IMR-90 (cell line): ENCODE results near the gene NMRK2. TPM values are rescaled to one million over a fixed set of nuclear protein-coding genes. Genes with fewer than 3 reads are reported as not detected.

Experiments used
- ATAC-seq: fragments of 200-7000 bp; cut with Tn5 transposase; 2 replicates; pipeline ENCODE4 v1.9.1; 2020; ENCODE audit warnings: low read depth, mild to moderate bottlenecking, moderate library complexity
- BruUV-seq: library from RNA; stranded (reverse); fragments of 400-500 nt; replicated peaks from 2 replicates; lab custom pipeline; 2021; lab: Mats Ljungman, UMichigan
- CTCF ChIA-PET: fragments of 300-600 bp; formaldehyde crosslinking; extraction: SDS; loops from one replicate; lab custom pipeline; 2021; ENCODE audit warnings: antibody characterized with exemption; lab: Yijun Ruan, JAX
- POLR2A ChIA-PET: fragments of 300-600 bp; sonication (Branson Sonifier 250); formaldehyde crosslinking; loops from one replicate; lab custom pipeline; 2022; ENCODE audit warnings: antibody characterized with exemption; ENCODE audit not compliant: unreplicated experiment; lab: Charles Lee
- DNase-seq: peaks from one replicate; pipeline ENCODE4 v3.0.0; 2013
- H2AFZ ChIP-seq: replicated peaks from 2 replicates; pipeline ENCODE3; 2013; ENCODE audit warnings: low read length, mild to moderate bottlenecking; ENCODE audit not compliant: poor library complexity
- H2AK5ac ChIP-seq: 2 replicates; pipeline ENCODE4 v1.6.1; 2013; ENCODE audit warnings: low read depth, low read length, inconsistent platforms
- H2AK9ac ChIP-seq: replicated peaks from 2 replicates; pipeline ENCODE3; 2013; ENCODE audit warnings: mild to moderate bottlenecking, low read depth, low read length, moderate library complexity; ENCODE audit not compliant: poor library complexity
- H2BK120ac ChIP-seq: 2 replicates; pipeline ENCODE4 v1.6.1; 2013; ENCODE audit warnings: low read depth, low read length, inconsistent platforms
- H2BK15ac ChIP-seq: 3 replicates; pipeline ENCODE4 v1.6.1; 2013; ENCODE audit warnings: low read depth, low read length, inconsistent platforms
- H2BK20ac ChIP-seq: 2 replicates; pipeline ENCODE4 v1.6.1; 2013; ENCODE audit warnings: low read depth, mild to moderate bottlenecking, inconsistent platforms, low read length, moderate library complexity
- H2BK5ac ChIP-seq: 2 replicates; pipeline ENCODE4 v1.6.1; 2013; ENCODE audit warnings: mild to moderate bottlenecking, low read depth, low read length, inconsistent platforms; ENCODE audit not compliant: poor library complexity, severe bottlenecking
- H3K14ac ChIP-seq: replicated peaks from 2 replicates; pipeline ENCODE4 v1.6.1; 2013; ENCODE audit warnings: low read depth, low read length, inconsistent platforms
- H3K18ac ChIP-seq: 2 replicates; pipeline ENCODE4 v1.6.1; 2013; ENCODE audit warnings: low read depth, low read length, control low read depth
- H3K23ac ChIP-seq: 2 replicates; pipeline ENCODE4 v1.6.1; 2013; ENCODE audit warnings: low read depth, low read length, inconsistent platforms
- H3K27ac ChIP-seq: 2 replicates; pipeline ENCODE4 v1.5.1; 2013; ENCODE audit warnings: mild to moderate bottlenecking, control low read depth, low read length; ENCODE audit not compliant: insufficient read depth
- H3K27me3 ChIP-seq: 2 replicates; pipeline ENCODE4 v1.6.1; 2013; ENCODE audit warnings: low read length; ENCODE audit not compliant: control insufficient read depth, insufficient read depth
- H3K36me3 ChIP-seq: 2 replicates; pipeline ENCODE4 v1.6.1; 2013; ENCODE audit warnings: low read length, mixed read lengths; ENCODE audit not compliant: control insufficient read depth, insufficient read depth
- H3K4ac ChIP-seq: 2 replicates; pipeline ENCODE4 v1.6.1; 2013; ENCODE audit warnings: low read depth, low read length, inconsistent platforms
- H3K4me1 ChIP-seq: 2 replicates; pipeline ENCODE4 v1.6.1; 2013; ENCODE audit warnings: low read length, mixed read lengths; ENCODE audit not compliant: control insufficient read depth, insufficient read depth
- H3K4me2 ChIP-seq: 2 replicates; pipeline ENCODE4 v1.6.1; 2013; ENCODE audit warnings: low read depth, mild to moderate bottlenecking, control low read depth, low read length, moderate library complexity
- H3K4me3 ChIP-seq: 2 replicates; pipeline ENCODE4 v1.5.1; 2013; ENCODE audit warnings: low read depth, mild to moderate bottlenecking, control low read depth, low read length, moderate library complexity; ENCODE audit not compliant: insufficient read depth
- H3K56ac ChIP-seq: 2 replicates; pipeline ENCODE4 v1.6.1; 2013; ENCODE audit warnings: low read length, inconsistent platforms; ENCODE audit not compliant: insufficient read depth; ENCODE audit errors: extremely low read depth
- H3K79me1 ChIP-seq, 2 experiments: 2 replicates each; pipeline ENCODE4 v1.6.1; 2013; ENCODE audit warnings: low read length in 2 of 2, inconsistent platforms in 1 of 2, low read depth in 1 of 2
- H3K9ac ChIP-seq: 2 replicates; pipeline ENCODE4 v1.6.1; 2013; ENCODE audit warnings: low read depth, low read length, control low read depth
- H3K9me1 ChIP-seq: 2 replicates; pipeline ENCODE4 v1.6.1; 2013; ENCODE audit warnings: low read length, inconsistent platforms; ENCODE audit not compliant: insufficient read depth
- H3K9me3 ChIP-seq: 2 replicates; pipeline ENCODE4 v1.6.1; 2013; ENCODE audit warnings: low read length; ENCODE audit not compliant: control insufficient read depth, insufficient read depth
- H4K20me1 ChIP-seq: 2 replicates; pipeline ENCODE4 v1.6.1; 2013; ENCODE audit warnings: low read length, inconsistent platforms; ENCODE audit not compliant: insufficient read depth
- H4K5ac ChIP-seq: 2 replicates; pipeline ENCODE4 v1.6.1; 2013; ENCODE audit warnings: mild to moderate bottlenecking, low read depth, low read length, control low read depth
- H4K8ac ChIP-seq, 2 experiments: 2 replicates each; pipeline ENCODE4 v1.6.1; 2013; ENCODE audit warnings: low read depth in 2 of 2, low read length in 2 of 2, control low read depth in 1 of 2, inconsistent platforms in 1 of 2
- H4K91ac ChIP-seq: 2 replicates; pipeline ENCODE4 v1.6.1; 2013; ENCODE audit warnings: low read depth, low read length, inconsistent platforms; ENCODE audit not compliant: insufficient read depth
- CEBPB ChIP-seq: IDR thresholded peaks from 2 replicates; pipeline ENCODE4 v1.6.1; 2012; ENCODE audit warnings: low read depth, low read length, improper control_type of control experiment
- CHD1 ChIP-seq: IDR thresholded peaks from 2 replicates; pipeline ENCODE4 v1.6.1; 2012; ENCODE audit warnings: low read depth, low read length, improper control_type of control experiment
- CTCF ChIP-seq: conservative IDR thresholded peaks from 2 replicates; pipeline ENCODE4 v1.5.1; 2012; ENCODE audit warnings: mild to moderate bottlenecking, low read depth, low read length, improper control_type of control experiment
- FOS ChIP-seq: fragments of 150-350 bp; IDR thresholded peaks from 2 replicates; pipeline ENCODE4 v1.6.1; 2016; ENCODE audit warnings: low read depth, low read length
- MAFK ChIP-seq: IDR thresholded peaks from 2 replicates; pipeline ENCODE4 v1.6.1; 2012; ENCODE audit warnings: low read depth, low read length, improper control_type of control experiment
- MAZ ChIP-seq: IDR thresholded peaks from 2 replicates; pipeline ENCODE4 v1.6.1; 2012; ENCODE audit warnings: low read depth, mild to moderate bottlenecking, low read length, improper control_type of control experiment, moderate library complexity, borderline replicate concordance
- MXI1 ChIP-seq: IDR thresholded peaks from 2 replicates; pipeline ENCODE4 v1.6.1; 2012; ENCODE audit warnings: low read depth, mild to moderate bottlenecking, low read length, moderate library complexity, borderline replicate concordance
- NFE2L2 ChIP-seq: fragments of 150-350 bp; IDR thresholded peaks from 2 replicates; pipeline ENCODE4 v1.6.1; 2016; ENCODE audit warnings: low read depth, mild to moderate bottlenecking, low read length
- POLR2A ChIP-seq: IDR thresholded peaks from 2 replicates; pipeline ENCODE4 v1.6.1; 2012; ENCODE audit warnings: mild to moderate bottlenecking, low read depth, low read length
- RAD21 ChIP-seq: IDR thresholded peaks from 2 replicates; pipeline ENCODE4 v1.6.1; 2012; ENCODE audit warnings: low read length, improper control_type of control experiment
- RCOR1 ChIP-seq: IDR thresholded peaks from 2 replicates; pipeline ENCODE4 v1.6.1; 2012; ENCODE audit warnings: mild to moderate bottlenecking, low read length, improper control_type of control experiment; ENCODE audit not compliant: insufficient replicate concordance
- RFX5 ChIP-seq: IDR thresholded peaks from 2 replicates; pipeline ENCODE4 v1.8.0; 2012; ENCODE audit warnings: low read depth, mild to moderate bottlenecking, low read length, moderate library complexity
- USF2 ChIP-seq: fragments of 150-350 bp; IDR thresholded peaks from 2 replicates; pipeline ENCODE4 v1.6.1; 2017; ENCODE audit warnings: mild to moderate bottlenecking, antibody characterized with exemption, low read length, low read depth
- WGBS, 2 experiments: methylation state at CpG; one replicate each; pipeline versions ENCODE4 v1.1.5 to v1.1.7; 2013; ENCODE audit warnings: missing lambda C conversion rate in 2 of 2; ENCODE audit not compliant: insufficient read length in 1 of 2; ENCODE audit errors: extremely low coverage in 2 of 2; 5-methylcytosine and 5-hydroxymethylcytosine counted together
- dilution Hi-C: fragments of 300-500 bp; cut with HindIII; formaldehyde crosslinking; loops from one replicate; pipeline ENCODE4 v1.14.3; 2018; ENCODE audit warnings: low sequenced_read_pairs; ENCODE audit not compliant: unreplicated experiment
- in situ Hi-C: fragments of 300-500 bp; cut with MboI; formaldehyde crosslinking; loops from 3 replicates; pipeline ENCODE4 v1.14.3; 2019; ENCODE audit warnings: low sequenced_read_pairs, inconsistent platforms, mixed read lengths
- intact Hi-C: fragments of 100-400 bp; cut with micrococcal nuclease; formaldehyde crosslinking; loops from 2 replicates; pipeline ENCODE4 v1.10.0; 2022
- polyA plus RNA-seq, 3 experiments: library from polyadenylated mRNA; depleted of rRNA; stranded (reverse); fragments of >200 nt; gene quantifications; 2 replicates each; pipeline ENCODE4 v1.2.3, GENCODE V29; 2012; ENCODE audit warnings: low replicate concordance in 1 of 3
- total RNA-seq: library from RNA; depleted of rRNA; stranded (reverse); fragments of >200 nt; gene quantifications from 2 replicates; pipeline ENCODE4 v1.2.3, GENCODE V29; 2012

Gene NMRK2
- total and polyA plus RNA-seq, 2 of the 4 experiments (the other 2 are of a cell fraction): not detected

GRCh38 chr19:3961007-3961406, 28.1 kb downstream of the NMRK2 start:
- Histone ChIP-seq H3K9ac (no peak overlapping the region), H2AFZ (no peak overlapping the region), H2BK20ac (no peak overlapping the region), H3K27me3 (no peaks in the 10 kb centered on the region), H3K79me1 (peaks cover 8 to 79% of the 10 kb centered on the region in 2 experiments), H3K9me3 (no peaks in the 10 kb centered on the region), H3K18ac (no peak overlapping the region), H3K4me2 (no peak overlapping the region), H4K5ac (no peak overlapping the region), H2BK5ac (no peak overlapping the region), H3K4me3 (no peak overlapping the region), H3K36me3 (peaks cover 79% of the 10 kb centered on the region), H3K27ac (no peak overlapping the region), H2AK5ac (no peak overlapping the region), H3K4ac (no peak overlapping the region), H4K20me1 (peaks cover 95% of the 10 kb centered on the region), H4K8ac (no peak overlapping the region), H4K91ac (no peak overlapping the region), H2BK15ac (no peak overlapping the region), H3K23ac (no peak overlapping the region), H3K14ac (no peak overlapping the region), H2BK120ac (no peak overlapping the region), H3K9me1 (peaks cover 7% of the 10 kb centered on the region), H2AK9ac (no peak overlapping the region), H3K56ac (no peak overlapping the region), H3K4me1 (no peaks in the 10 kb centered on the region)
- intact Hi-C loops (no loop called here), dilution Hi-C loops (no loop called here), in situ Hi-C loops (no loop called here)
- BruUV-seq: no TSS peak
- ATAC-seq (no peak), DNase-seq (no peak)
- ChIA-PET CTCF (no interaction called here), POLR2A (no interaction called here)
- WGBS, 2 experiments: 98% methylated on average over 13 of the region's 24 CpGs; no CpG with 5 or more reads in 1 of the 2 experiments
- no peak for TF ChIP-seq RAD21
- TF ChIP-seq MAZ: no peak
- no peak for TF ChIP-seq FOS
- TF ChIP-seq MXI1: no peak
- no peak for TF ChIP-seq CHD1
- TF ChIP-seq CEBPB: no peak
- TF ChIP-seq POLR2A: no peak
- TF ChIP-seq USF2: no peak
- no peak for TF ChIP-seq RCOR1
- TF ChIP-seq CTCF: no peak
- no peak for TF ChIP-seq RFX5
- TF ChIP-seq NFE2L2: no peak
- no peak for TF ChIP-seq MAFK
